HG03571 (cell line): ENCODE measurements around the gene NKX6-2.

Source experiments
- ATAC-seq: cut with Tn5 transposase; IDR thresholded peaks from one replicate; pipeline ENCODE4 v1.9.1; 2021; ENCODE audit not compliant: unreplicated experiment

Gene NKX6-2

DNA sequence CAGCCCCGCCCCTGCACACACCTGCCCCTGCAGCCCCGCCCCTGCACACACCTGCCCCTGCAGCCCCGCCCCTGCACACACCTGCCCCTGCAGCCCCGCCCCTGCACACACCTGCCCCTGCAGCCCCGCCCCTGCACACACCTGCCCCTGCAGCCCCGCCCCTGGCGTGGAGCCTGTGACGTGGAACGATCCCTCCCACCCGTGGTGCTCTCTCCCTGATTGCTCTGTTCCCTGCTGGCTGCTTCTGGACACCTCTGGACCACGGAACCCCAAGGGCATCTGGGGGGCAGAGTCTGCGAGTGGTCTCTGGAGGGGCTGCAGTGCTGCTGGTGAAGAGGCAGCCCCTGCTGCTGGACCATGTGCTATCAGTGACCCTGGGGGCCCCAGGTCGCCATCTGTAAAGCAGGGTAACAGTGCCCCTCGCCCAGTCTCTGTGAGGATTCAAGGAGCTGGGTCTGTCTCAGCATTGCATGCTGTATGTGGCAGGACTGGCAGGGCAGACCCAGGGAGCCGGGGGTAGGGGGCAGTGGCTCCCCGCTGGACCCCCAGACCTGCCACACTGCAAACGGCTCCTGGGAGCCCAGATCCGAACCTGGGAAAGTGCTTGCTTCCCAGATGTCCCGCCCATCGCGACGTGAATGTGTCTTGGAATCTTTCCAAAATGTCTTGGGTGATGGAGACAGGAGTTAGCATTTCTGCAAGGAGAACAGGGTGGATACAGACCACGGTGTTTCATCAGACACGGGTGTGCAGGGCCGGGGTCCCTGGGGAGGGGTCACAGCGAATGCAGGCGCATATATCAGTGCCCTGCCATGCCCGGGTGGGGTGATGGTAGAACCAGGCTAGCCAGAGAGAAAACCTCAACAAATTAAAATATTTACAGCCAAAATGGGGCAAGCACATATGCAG, 27.9 kb upstream of the NKX6-2 start:
- no peak for ATAC-seq

DNA sequence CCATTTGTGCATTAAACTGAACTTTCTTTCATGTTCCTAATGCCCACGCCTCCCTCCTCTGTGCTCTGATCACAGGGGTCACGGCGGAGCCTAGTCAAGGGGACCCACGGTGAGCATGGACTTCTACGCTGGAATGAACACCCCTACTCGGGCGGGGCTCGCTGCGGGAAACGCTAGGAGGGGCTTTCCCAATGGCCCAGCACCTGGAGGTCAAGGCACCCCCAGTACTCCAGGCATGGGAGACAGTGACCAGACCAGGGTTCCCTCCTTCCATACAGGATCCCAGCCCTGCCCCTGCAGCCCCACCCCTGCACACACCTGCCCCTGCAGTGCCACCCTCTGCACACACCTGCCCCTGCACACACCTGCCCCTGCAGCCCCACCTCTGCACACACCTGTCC, 27.1 kb upstream of the NKX6-2 start:
- no peak for ATAC-seq

DNA sequence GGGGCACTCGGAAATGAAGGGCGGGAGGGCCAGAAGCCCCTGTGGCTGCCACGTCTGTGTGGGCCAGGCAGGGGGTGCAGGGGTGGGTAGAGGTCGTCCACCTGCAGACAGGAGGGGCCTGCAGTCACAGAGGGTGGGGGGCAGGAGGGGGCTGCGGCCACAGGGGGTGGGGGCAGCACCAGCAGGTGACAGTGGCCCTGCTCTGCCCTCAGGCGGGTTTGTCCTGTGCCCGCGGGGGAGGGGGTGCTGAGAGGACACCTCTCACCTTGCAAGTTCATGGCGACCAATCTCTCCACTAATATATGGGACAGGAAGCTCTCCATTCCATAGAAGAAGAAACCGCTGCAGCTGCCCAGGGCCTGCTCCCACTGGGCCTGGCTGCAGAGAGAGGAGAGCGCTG, 26.6 kb upstream of the NKX6-2 start:
- ATAC-seq = no peak

DNA sequence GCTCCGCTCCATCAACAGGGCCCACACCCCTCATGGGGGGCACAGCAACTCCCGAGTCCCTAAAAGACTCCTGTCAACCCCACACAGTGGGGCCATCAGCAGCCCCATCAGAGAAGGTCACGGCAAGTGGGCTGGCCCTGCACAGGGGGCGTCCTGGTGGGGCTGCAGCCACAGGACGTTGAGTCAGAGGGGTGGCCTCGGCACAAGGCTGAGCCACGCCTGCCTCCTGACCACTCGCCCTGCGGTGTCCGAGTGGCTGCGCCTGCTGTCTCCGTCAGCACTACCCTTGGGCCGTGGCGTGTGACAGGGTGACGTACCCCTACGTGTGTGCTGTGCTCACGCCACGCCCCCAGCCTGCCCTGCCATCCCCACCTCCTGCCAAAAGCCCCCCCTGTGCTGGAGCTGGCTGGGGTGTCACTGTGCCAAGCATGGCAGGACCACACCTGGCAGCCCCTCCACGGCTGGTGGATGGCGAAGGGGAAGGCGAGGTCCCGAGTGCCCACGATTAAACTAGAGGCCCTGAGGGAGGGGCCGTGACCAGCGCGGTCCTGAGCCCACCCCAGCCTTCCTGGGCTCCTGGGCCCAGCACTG, 26.0 kb upstream of the NKX6-2 start:
- no peak for ATAC-seq

DNA sequence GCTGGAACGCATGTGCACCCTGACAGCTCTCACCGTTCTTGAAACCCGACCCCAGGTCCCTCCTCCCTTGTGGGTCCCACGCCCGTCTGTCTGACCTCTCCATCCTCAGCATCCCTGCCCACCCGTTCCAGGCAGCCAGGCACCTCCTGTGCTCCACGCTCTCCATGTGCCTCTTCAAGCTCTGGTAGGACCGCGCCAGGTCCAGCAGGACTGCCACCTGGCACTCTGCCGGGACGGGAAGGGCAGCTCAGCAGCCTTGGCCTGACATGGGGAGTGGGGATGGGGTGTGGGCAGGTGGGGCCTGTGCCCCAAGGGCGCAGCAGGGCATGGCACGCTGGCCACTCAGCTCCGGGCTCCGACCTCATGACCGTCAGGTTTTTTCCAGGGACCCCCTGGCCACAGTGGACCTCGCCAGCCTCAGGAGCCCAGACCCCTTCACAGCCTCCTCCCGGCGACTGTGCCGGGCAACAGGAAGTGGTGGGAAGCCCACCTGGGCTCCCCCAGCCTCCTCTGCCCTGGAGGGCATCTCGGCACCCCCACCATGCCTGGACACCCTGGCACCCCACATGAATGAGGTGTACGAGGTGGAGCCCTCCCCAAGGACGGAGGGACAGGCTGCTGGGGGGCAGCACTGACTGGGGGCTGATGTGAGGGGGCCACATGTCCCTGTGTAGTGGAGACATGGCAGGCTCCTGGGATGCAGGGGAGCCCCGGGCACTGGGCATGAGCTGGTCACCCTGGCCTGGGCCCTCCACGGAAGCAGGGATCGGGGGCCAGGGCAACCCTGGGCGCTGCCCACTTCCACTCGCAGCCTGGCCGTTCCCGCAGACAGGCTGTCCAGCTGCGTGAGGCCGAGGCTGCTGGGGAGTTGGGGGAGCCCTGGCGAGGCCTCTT, 25.1 kb upstream of the NKX6-2 start:
- no peak for ATAC-seq

DNA sequence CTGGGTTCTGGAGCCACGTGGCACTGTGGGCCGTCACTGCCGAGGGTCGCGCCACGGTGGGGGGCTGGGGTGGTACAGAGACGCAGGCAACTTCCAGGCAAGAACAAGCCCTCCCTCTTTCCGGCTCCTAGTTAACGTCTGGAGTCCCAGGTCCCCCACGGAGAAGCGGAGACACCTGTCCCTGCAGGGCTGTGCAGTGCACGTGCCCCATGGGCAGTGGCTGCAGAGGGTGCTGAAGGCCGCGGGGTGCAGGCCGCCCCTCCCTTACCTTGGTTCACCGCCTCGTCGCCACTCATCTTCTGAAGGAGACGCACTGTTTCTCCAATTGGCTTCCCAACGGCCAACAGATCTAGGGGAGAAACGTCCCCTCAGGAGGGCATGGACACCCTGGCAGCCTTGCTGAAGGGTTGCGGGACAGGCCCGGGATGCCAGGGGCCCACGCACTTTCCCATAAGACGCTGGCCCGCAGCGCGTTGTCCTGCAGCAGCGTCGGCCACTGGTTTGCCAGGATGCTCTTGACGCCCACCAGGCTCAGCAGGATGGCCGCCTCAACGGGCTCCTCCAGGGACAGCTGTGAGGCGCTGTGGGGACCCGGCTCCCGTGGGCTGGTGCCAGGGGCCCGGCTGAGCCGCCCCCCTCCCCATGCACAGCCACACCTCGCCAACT, 24.3 kb upstream of the NKX6-2 start:
- ATAC-seq = no peak

DNA sequence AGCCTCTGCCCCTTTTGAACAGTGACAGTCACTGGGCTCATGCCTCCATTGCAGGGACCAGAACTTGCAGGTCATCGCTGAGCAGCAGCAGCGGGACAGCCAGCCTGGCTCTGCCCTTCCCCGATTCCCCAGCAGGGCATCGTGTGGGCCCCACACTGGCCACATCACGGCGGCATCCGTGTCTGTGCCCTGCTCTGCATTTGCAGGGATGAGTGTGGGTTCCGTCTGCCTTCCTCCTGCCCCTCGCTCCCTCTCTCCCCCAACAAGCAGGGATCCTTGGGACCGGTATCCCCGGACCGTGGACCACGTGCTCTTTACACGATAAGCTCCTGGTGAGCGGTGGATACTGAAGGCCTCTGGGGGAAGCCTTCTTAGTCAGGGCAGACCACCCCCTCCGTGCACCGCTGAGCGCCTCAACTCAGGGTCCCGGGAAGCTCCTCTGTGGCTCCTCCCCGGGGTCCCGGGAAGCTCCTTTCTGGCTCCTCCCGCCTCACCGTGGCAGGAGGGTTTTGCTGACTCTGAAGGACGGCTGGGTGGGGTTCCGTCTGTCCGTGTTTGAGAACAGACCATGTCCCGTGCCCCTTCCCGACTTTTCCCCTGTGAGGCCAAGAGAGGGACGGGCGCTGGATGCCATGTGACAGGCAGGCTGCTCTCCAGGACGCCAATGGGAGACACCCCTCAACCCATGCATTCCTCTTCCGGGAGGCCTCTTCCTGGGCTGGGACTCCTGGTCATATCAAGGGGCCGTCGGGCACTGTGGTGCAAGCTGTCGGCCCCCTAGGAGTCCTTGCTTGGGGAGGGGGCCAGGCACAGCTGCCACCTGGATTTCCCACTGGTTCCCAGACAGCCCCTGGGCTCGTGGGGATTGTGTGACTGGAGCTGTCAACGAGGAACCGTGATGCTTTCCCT, 23.5 kb upstream of the NKX6-2 start:
- no peak for ATAC-seq

GRCh38 chr10:132808383-132809231, 22.7 kb upstream of the NKX6-2 start:
- no peak for ATAC-seq

DNA sequence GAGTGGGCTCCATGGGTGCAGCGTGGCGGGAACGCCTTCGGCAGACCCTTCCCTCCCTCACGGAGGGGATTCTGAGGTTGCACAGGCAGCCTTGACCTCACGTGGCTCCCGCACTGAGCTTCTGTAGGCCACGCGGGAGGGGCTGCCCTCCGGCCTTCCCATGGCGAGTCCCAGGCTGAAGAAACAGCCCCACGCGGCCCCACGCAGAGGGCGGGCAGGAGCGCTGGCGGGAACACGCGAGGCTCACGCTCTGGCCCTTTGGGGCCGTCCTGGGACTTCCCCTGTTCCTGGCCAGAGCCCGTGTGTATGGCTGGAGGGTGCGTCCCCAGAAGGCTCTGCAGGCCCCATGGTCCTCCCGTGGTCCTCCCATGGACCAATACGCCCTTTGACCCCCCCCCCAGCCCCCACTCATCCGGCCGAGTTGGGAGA, 21.7 kb upstream of the NKX6-2 start:
- ATAC-seq = no peak

DNA sequence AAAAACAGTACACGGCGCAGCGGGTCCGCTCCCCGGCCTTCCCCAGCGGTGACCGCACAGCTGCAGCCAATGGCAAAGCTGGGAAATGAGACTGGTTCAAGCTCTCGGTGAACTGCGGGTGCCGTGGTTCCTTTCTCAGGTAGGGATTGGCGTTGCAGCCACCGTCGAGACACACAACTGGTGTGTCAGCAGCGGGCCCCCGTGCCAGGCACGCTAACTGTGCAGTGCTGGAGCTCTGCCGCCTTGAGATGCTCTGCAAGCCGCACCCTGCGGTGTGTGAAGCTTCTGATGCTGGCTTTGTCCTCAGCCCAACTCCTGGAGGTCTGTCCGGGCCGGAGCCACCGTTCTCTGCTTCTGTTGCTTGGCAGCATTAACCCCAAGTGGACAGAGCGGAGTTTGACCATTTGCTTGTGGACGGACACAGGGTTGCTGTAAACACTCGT, 20.6 kb upstream of the NKX6-2 start:
- ATAC-seq = no peak

DNA sequence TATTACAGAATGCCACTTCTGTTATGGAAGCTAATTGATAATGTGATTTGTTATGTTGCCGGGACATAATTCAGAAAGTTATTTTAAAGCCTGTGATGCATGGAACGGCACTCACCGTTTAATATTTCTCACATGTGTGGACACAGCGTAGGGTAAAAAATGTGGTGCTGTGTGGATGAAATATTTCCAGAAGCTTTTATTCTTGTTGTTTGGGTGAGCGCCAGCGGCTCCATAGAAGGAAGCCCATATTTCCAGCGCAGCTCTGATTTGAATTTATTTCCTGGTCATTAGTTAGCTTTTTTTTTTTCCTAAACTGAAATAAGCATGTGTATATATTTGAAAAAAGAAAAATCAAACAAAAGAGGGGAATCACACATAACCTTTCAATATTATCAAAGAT, 20.2 kb upstream of the NKX6-2 start:
- ATAC-seq = no peak

DNA sequence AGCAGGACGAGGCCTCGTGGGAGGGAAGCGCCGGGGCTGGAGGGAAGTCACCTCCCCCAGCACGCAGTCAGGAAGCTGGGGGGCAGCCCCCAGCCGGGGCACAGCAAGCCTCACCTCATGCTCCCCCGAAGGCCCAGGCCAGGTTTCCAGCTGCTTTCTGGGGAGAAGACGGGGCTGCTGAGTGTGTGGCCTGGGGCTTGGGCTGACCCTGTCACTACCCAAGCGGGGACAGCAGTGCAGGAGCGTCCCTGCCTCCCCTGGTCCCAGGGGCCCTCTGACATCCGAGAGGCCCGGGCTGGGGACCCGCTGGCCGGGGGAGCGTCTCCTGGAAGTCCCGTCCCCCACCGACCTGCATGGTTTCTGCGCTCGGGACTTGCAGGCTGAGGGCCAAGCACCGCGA, 19.7 kb upstream of the NKX6-2 start:
- ATAC-seq = no peak

DNA sequence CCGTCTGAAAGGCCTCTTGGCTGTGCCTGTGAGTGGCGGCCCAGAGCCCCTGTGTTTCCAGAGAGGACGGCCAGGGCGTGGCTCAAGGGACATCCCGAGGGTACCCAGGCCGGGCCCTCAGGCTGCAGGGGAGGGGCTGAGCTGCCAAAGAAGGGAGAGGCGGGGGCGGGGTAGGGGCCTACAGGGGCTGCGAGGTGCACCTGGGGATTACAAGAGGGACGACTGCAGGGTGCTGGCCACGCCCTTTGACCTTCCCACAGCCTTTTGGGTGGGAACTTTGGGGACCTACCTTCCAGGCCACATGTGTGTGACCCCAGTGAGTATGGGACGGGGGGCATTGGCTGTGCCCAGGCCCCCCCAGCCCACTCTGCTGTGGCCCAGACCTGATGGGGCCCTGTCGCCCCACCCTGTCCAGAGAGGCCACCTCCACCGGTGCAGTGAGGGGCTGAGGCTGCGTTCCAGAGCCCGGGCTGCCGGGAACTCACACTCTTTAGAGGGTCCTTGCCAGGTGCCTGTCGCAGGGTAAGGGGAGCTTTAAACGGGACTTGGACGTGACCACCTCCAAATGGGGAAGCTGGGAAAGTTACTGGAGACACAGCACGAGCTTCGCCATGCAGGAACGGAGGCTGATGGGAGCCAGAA, 19.0 kb upstream of the NKX6-2 start:
- no peak for ATAC-seq

- no peak for ATAC-seq
These were observed 18.3 kb upstream of the NKX6-2 start for GRCh38 chr10:132804287-132804686.

DNA sequence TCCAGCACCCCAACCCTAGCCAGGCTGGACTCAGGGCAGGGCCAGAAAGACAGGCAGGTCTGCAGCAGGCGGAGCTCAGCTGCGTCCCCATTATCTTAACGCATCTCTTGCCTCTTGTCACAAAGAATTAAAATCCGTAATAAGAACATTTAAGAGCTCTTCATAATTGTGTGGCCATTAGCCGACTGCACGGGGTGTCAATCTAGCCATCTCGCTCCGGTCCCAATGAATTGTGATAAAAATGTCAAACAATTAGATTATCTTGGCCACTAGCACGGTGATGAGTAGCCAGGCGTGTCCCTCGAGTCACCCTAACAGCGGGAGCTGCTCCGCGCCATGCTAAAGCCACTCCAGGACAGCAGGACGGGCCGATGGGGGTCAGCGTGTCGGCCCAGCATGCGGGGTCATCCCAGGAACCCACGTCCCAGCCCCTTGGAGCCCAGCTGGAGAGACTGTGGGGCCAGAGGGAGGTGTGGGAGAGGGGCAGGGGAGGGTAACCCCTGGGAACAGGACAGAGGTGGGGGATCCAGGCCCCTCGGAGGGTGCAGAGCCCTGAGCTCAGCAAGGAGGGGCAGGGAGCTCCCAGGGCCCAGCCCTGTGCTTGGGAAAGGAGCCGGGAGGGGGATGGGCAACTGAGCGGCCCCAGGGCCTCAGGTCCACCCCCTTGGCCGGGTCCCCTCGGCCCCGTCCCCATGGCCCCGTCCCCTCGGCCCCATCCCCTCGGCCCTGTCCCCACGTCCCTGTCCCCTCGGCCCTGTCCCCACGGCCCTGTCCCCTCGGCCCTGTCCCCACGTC, 17.7 kb upstream of the NKX6-2 start:
- no peak for ATAC-seq

DNA sequence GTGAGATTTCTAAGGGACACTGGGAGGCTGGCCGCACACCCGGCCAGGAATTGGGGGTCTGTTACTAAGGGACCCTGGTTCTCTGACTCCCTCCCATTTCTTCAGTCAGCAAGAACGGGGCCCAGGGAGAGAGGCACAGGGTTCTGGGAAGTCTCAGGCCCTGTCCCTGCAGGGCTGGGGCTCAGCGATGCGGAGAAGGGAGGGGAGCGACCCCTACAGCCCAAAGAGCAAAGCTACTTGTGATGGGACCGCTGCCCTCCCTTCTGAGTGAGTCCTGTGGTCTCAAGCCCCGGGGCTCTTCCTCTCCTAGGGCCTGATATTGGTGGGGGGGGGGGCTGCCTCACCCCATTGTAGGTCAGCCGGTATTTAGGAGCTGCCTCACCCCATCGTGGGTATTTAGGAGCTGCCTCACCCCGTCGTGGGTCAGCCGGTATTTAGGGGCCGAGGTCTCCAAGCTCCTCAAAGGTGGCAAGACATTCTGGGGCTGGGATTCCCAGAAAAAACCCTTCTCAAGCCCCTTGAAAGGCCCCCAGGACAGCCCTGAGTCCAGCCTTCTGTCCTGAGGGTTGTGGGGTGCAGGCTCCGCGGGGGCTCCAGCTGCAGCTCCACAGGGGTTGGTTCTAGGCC, 16.9 kb upstream of the NKX6-2 start:
- no peak for ATAC-seq

DNA sequence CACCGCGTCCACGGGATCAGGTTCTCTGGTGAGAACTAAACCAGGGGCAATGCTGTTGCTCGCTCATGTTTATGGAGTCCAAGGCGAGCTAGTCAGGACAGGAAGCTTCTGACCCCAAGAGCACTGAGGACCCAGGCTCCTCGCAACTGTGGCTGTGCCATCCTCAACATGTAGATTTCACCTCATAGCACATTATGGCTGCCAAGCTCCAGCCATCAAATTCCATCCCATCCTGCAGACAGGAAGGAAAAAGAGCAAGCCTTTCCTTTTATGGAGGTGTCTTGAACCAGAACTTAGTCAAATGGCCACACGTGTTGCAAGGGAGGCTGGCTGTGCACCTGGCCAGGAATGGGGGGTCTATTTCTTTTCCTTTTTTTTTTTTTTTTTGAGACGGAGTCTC, 16.1 kb upstream of the NKX6-2 start:
- ATAC-seq = no peak
